Kidney (tissue), 14 donors: ENCODE data around the gene ARHGEF11. TPM values are rescaled to one million over a fixed set of nuclear protein-coding genes. Genes with fewer than 3 reads are reported as not detected.

ENCODE experiments used
- DNase-seq, 5 donors: peaks; one replicate each; pipeline ENCODE4 v3.0.0-alpha.2; 2013 to 2020
- FAIRE-seq: peaks from 2 replicates; lab custom pipeline; 2012; peaks lifted over from hg19 to GRCh38; lab: Jason Lieb, UNC
- H3K27ac ChIP-seq, 2 donors: one replicate each; pipeline ENCODE4 v1.7.0; 2013; ENCODE audit warnings: low read depth in 2 of 2, low read length in 2 of 2, inconsistent platforms in 1 of 2
- H3K27me3 ChIP-seq: one replicate; pipeline ENCODE4 v1.7.1; 2013; ENCODE audit warnings: low read length, inconsistent platforms; ENCODE audit not compliant: control insufficient read depth, insufficient read depth
- H3K36me3 ChIP-seq, 3 donors: one replicate each; pipeline versions ENCODE4 v1.7.0 to v1.7.1; 2013; ENCODE audit warnings: low read length in 3 of 3, control low read depth in 1 of 3, inconsistent platforms in 1 of 3; ENCODE audit not compliant: insufficient read depth in 3 of 3, control insufficient read depth in 2 of 3
- H3K4me1 ChIP-seq, 3 donors: one replicate each; pipeline versions ENCODE4 v1.7.0 to v1.7.1; 2013; ENCODE audit warnings: low read length in 3 of 3, inconsistent platforms in 1 of 3, low read depth in 1 of 3; ENCODE audit not compliant: control insufficient read depth in 2 of 3, insufficient read depth in 2 of 3
- H3K4me3 ChIP-seq, 3 donors: one replicate each; pipeline versions ENCODE4 v1.7.0 to v1.8.1; 2013; ENCODE audit warnings: low read length in 3 of 3, control low read depth in 1 of 3, inconsistent platforms in 1 of 3
- H3K9ac ChIP-seq, 3 donors: one replicate each; pipeline versions ENCODE4 v1.7.0 to v1.7.1; 2013; ENCODE audit warnings: low read length in 3 of 3, control low read depth in 1 of 3, inconsistent platforms in 1 of 3
- H3K9me3 ChIP-seq, 3 donors: one replicate each; pipeline versions ENCODE4 v1.7.0 to v1.7.1; 2013; ENCODE audit warnings: low read length in 3 of 3, control low read depth in 1 of 3, inconsistent platforms in 1 of 3; ENCODE audit not compliant: control insufficient read depth in 2 of 3, insufficient read depth in 1 of 3
- CTCF ChIP-seq: IDR thresholded peaks from 3 replicates; pipeline ENCODE4 v1.5.1; 2012; ENCODE audit warnings: mild to moderate bottlenecking, moderate library complexity, borderline replicate concordance; ENCODE audit not compliant: insufficient read depth; ENCODE audit errors: extremely low read depth
- intact Hi-C: fragments of 100-400 bp; cut with DNase I; formaldehyde crosslinking; loops from one replicate; pipeline ENCODE4 v1.11.1; 2022
- polyA plus RNA-seq: library from polyadenylated mRNA; stranded (reverse); fragments of 350-450 nt; fragmentation: Illumina TruSeq; extraction: RNeasy Lipid Tissue Mini Kit (QIAGEN cat#74804); gene quantifications from one replicate; pipeline ENCODE4 v1.2.3, GENCODE V29; 2014; ENCODE audit warnings: low read depth, low replicate concordance; ENCODE audit not compliant: insufficient read depth
- total RNA-seq: library from RNA; stranded (reverse); fragmentation: NEBNext Ultra II Directional; extraction: Animal tissue kit (Norgen Biotek cat#: 25700); gene quantifications from one replicate; pipeline ENCODE4 v1.2.1, GENCODE V29; 2021
- donor health status: control.
- donor health status: control.
- donor health status: control.
- donor health status: control.
- donor health status: control.
- donor health status: DM: yes; HTN: yes; CAD: no.
- donor health status: Normal renal cell carcinoma (clear cell type).

The ARHGEF11 gene
- total and polyA plus RNA-seq, 2 donors from 2014 or later: 8.8 to 36.4 TPM

- FAIRE-seq: no peak
- no peak overlapping the region for H3K9ac ChIP-seq
- H3K4me1 ChIP-seq: no peaks in the 10 kb centered on the region
- H3K27me3 ChIP-seq: no peaks in the 10 kb centered on the region
- no peaks in the 10 kb centered on the region for H3K9me3 ChIP-seq
- DNase-seq: no peak
- no peak overlapping the region for H3K4me3 ChIP-seq
- no peak overlapping the region for H3K27ac ChIP-seq
- intact Hi-C loops: no loop called here
- no peak for TF ChIP-seq CTCF
- no peaks in the 10 kb centered on the region for H3K36me3 ChIP-seq
Measured at GRCh38 chr1:156993426-156994147, 52.0 kb downstream of the ARHGEF11 start.

- H3K9me3 ChIP-seq: no peaks in the 10 kb centered on the region
- intact Hi-C loops: no loop called here
Measured at GRCh38 chr1:156992215-156992614, 53.3 kb downstream of the ARHGEF11 start.

GRCh38 chr1:156987715-156988114, 57.8 kb downstream of the ARHGEF11 start:
- Histone ChIP-seq H3K9ac (no peak overlapping the region), H3K36me3 (peaks cover 2 to 19% (median 9%) of the 10 kb centered on the region in 3 donors), H3K4me3 (no peak overlapping the region), H3K9me3 (no peaks in the 10 kb centered on the region), H3K27ac (no peak overlapping the region), H3K4me1 (no peaks in the 10 kb centered on the region), H3K27me3 (no peaks in the 10 kb centered on the region)
- no peak for TF ChIP-seq CTCF
- FAIRE-seq (no peak), DNase-seq (no peak)
- intact Hi-C loops: no loop called here

More at GRCh38 chr1:156992215-156992614, 53.3 kb downstream of the ARHGEF11 start:
- FAIRE-seq: no peak
- H3K4me3 ChIP-seq: no peak overlapping the region
- H3K36me3 ChIP-seq: no peaks in the 10 kb centered on the region
- DNase-seq: no peak
- no peak overlapping the region for H3K9ac ChIP-seq
- H3K27ac ChIP-seq: no peak overlapping the region
- no peaks in the 10 kb centered on the region for H3K4me1 ChIP-seq
- no peaks in the 10 kb centered on the region for H3K27me3 ChIP-seq
- TF ChIP-seq CTCF: no peak
